Loucy (cell line): ENCODE data around the gene ACOXL.

Experiments
- H2AFZ ChIP-seq: fragments of 200-600 bp; sonication (generic); 2 replicates; pipeline ENCODE4 v1.6.0; 2016; ENCODE audit warnings: antibody characterized with exemption, mild to moderate bottlenecking, low read length, moderate library complexity
- H3F3A ChIP-seq: fragments of 200-600 bp; 2 replicates; pipeline ENCODE4 v1.6.0; 2016; ENCODE audit warnings: antibody characterized with exemption, low read depth, mild to moderate bottlenecking
- H3K27me3 ChIP-seq: fragments of 200-600 bp; sonication (generic); 2 replicates; pipeline ENCODE4 v1.6.1; 2014; ENCODE audit warnings: low read length, mild to moderate bottlenecking; ENCODE audit not compliant: insufficient read depth, poor library complexity, severe bottlenecking
- H3K36me3 ChIP-seq: fragments of 200-600 bp; sonication (generic); 2 replicates; pipeline ENCODE4 v1.6.1; 2016; ENCODE audit warnings: low read length; ENCODE audit not compliant: insufficient read depth
- H3K4me1 ChIP-seq: fragments of 200-600 bp; sonication (generic); 2 replicates; pipeline ENCODE4 v1.5.1; 2014; ENCODE audit warnings: low read length, mild to moderate bottlenecking; ENCODE audit not compliant: insufficient read depth, poor library complexity, severe bottlenecking
- H3K4me2 ChIP-seq: fragments of 200-600 bp; sonication (generic); 2 replicates; pipeline ENCODE4 v1.6.0; 2014; ENCODE audit warnings: antibody characterized with exemption, low read length, low read depth, mild to moderate bottlenecking; ENCODE audit not compliant: poor library complexity, severe bottlenecking
- H3K4me3 ChIP-seq: fragments of 200-600 bp; sonication (generic); 2 replicates; pipeline ENCODE4 v1.5.1; 2014; ENCODE audit warnings: low read length, mild to moderate bottlenecking, mixed read lengths; ENCODE audit not compliant: poor library complexity, severe bottlenecking
- H3K79me2 ChIP-seq: fragments of 200-600 bp; sonication (generic); 2 replicates; pipeline ENCODE4 v1.6.1; 2014; ENCODE audit warnings: low read length; ENCODE audit not compliant: insufficient read depth
- H3K9ac ChIP-seq: fragments of 200-600 bp; sonication (generic); 2 replicates; pipeline ENCODE4 v1.6.0; 2014; ENCODE audit warnings: mild to moderate bottlenecking, low read depth, low read length, moderate library complexity; ENCODE audit not compliant: poor library complexity, severe bottlenecking
- H3K9me2 ChIP-seq: fragments of 200-600 bp; sonication (generic); replicated peaks from 2 replicates; pipeline ENCODE4 v1.6.1; 2016; ENCODE audit warnings: low read depth, low read length, mixed read lengths
- H3K9me3 ChIP-seq: fragments of 200-600 bp; sonication (generic); 2 replicates; pipeline ENCODE4 v1.6.1; 2014; ENCODE audit warnings: mild to moderate bottlenecking, antibody characterized with exemption, low read length, low read depth; ENCODE audit not compliant: insufficient read depth
- H4K20me1 ChIP-seq: fragments of 200-600 bp; sonication (generic); 2 replicates; pipeline ENCODE4 v1.6.0; 2014; ENCODE audit warnings: antibody characterized with exemption, low read length, mild to moderate bottlenecking; ENCODE audit not compliant: insufficient read depth, poor library complexity, severe bottlenecking
- EZH2phosphoT487 ChIP-seq: fragments of 200-600 bp; IDR thresholded peaks from 2 replicates; pipeline ENCODE4 v1.6.1; 2018; ENCODE audit warnings: antibody characterized with exemption, mild to moderate bottlenecking, moderate library complexity, borderline replicate concordance
- TF ChIP-seq, protein P1 (sequence below): fragments of 200-600 bp; sonication (generic); conservative IDR thresholded peaks from 2 replicates; pipeline ENCODE4 v1.5.1; 2014; ENCODE audit warnings: mild to moderate bottlenecking, antibody characterized with exemption, low read length

The ACOXL gene

DNA sequence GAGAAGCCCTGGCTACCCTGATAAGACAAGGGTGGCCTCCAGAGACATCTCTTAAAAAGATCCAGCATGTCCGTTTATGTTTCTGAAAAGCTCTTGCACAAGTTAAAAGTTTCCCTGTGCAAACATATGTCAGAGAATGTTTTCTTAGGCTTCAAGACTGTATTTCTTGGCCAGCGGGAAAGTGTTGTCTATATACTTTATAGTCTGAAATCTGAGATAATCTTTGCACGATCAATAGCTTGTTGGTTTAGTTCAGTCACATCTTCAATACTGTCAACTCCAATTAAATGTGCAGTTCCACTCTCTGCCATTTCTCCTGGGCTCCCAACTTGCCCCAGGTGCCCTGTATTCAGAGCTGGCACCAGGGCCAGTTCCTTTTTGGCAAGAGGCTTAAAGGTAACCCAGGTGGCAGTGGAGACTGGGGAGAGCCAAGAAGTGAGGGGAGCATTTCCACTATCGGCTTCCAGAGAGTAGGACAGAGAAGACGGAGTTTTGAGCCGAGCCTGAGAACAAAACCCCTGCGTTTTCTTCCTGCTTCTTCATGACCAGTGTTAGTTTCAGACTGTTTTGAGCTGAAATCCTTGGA, 64.4 kb downstream of the ACOXL start:
- H3K36me3 ChIP-seq: no peaks in the 10 kb centered on the region
- peaks cover 1% of the 10 kb centered on the region for H3K4me1 ChIP-seq
- H3K9ac ChIP-seq: no peak overlapping the region
- no peaks in the 10 kb centered on the region for H3F3A ChIP-seq
- H3K4me3 ChIP-seq: no peak overlapping the region
- H3K4me2 ChIP-seq: no peak overlapping the region
- H4K20me1 ChIP-seq: no peaks in the 10 kb centered on the region
- no peak for TF ChIP-seq EZH2phosphoT487
- TF ChIP-seq, protein P1, sequence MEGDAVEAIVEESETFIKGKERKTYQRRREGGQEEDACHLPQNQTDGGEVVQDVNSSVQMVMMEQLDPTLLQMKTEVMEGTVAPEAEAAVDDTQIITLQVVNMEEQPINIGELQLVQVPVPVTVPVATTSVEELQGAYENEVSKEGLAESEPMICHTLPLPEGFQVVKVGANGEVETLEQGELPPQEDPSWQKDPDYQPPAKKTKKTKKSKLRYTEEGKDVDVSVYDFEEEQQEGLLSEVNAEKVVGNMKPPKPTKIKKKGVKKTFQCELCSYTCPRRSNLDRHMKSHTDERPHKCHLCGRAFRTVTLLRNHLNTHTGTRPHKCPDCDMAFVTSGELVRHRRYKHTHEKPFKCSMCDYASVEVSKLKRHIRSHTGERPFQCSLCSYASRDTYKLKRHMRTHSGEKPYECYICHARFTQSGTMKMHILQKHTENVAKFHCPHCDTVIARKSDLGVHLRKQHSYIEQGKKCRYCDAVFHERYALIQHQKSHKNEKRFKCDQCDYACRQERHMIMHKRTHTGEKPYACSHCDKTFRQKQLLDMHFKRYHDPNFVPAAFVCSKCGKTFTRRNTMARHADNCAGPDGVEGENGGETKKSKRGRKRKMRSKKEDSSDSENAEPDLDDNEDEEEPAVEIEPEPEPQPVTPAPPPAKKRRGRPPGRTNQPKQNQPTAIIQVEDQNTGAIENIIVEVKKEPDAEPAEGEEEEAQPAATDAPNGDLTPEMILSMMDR: no peak
- no peak overlapping the region for H2AFZ ChIP-seq
- no peaks in the 10 kb centered on the region for H3K27me3 ChIP-seq
- no peaks in the 10 kb centered on the region for H3K9me3 ChIP-seq
- no peaks in the 10 kb centered on the region for H3K79me2 ChIP-seq
- no peaks in the 10 kb centered on the region for H3K9me2 ChIP-seq

DNA sequence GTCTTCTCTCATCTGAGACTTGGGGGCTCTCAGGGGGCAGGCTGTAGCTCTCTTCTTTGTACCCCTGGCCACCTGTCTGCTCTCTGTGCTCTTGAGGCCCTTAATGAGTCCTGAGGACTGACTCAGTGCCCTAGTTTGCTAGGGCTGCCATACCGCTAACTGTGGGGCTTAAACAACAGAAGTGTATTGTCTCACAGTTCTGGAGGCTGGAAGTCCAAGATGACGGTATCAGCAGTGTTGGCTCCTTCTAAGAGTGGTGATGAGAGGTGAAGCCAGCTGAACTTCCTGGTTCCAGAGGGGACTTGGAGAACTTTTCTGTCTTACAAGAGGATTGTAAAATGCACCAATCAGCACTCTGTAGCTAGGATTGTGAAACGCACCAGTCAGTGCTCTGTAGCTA, 67.0 kb downstream of the ACOXL start:
- Histone ChIP-seq H3K4me2 (no peak overlapping the region), H4K20me1 (no peaks in the 10 kb centered on the region), H3K27me3 (no peaks in the 10 kb centered on the region), H2AFZ (no peak overlapping the region), H3K79me2 (no peaks in the 10 kb centered on the region), H3K9me2 (no peaks in the 10 kb centered on the region), H3K9ac (no peak overlapping the region), H3F3A (no peaks in the 10 kb centered on the region), H3K4me3 (no peak overlapping the region), H3K36me3 (no peaks in the 10 kb centered on the region), H3K4me1 (no peaks in the 10 kb centered on the region), H3K9me3 (no peaks in the 10 kb centered on the region)
- TF ChIP-seq, protein P1: no peak
- no peak for TF ChIP-seq EZH2phosphoT487

DNA sequence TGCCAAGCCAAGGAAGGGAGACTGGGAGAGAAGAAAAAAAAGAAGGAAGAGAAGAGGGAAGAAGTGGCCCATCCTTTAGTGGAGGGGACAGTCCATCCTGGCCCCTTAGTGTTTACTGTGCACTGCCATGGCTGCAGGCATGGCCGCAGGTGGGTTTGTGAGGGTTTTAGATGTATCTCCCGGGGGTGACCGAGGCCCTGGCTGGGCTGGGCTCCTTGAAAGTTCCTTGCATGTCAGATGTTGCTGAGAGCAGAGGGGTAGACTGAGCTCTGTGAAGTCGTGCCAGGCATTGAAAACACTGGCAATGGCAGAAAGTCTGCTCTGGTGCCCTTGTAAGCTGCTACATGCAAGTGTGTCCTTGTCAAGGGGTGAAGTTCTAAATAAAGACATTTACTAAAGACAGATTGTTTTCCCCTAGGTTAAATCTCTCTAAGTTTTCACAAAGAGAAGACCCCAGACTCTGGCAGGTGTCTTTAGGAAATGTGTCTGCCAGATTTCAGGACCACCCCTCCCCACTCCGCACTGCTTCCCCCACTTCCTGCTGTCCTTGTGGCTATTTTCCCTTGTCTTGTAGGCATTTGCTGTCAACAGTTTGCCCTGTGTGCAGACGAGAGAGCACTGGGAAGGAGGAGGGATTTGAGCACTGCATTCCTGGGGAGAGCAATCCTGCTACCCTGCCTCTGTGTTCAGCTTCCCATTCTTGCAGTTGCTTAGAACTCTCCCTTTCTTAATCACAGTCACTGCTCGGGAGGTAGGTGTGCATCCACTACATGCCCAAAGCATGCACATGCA, 68.4 kb downstream of the ACOXL start:
- Histone ChIP-seq H3F3A (no peaks in the 10 kb centered on the region), H3K4me3 (no peak overlapping the region), H2AFZ (no peak overlapping the region), H3K79me2 (no peaks in the 10 kb centered on the region), H3K4me1 (peaks cover 9% of the 10 kb centered on the region), H4K20me1 (no peaks in the 10 kb centered on the region), H3K36me3 (no peaks in the 10 kb centered on the region), H3K9me3 (no peaks in the 10 kb centered on the region), H3K27me3 (no peaks in the 10 kb centered on the region), H3K9me2 (no peaks in the 10 kb centered on the region), H3K4me2 (no peak overlapping the region), H3K9ac (no peak overlapping the region)
- TF ChIP-seq, protein P1: no peak
- no peak for TF ChIP-seq EZH2phosphoT487
